GM19023 (cell line): Measurements from ENCODE around the gene CA10.

Source experiments
- ATAC-seq: cut with Tn5 transposase; IDR thresholded peaks from one replicate; pipeline ENCODE4 v1.9.1; 2021; ENCODE audit warnings: mild to moderate bottlenecking, moderate library complexity; ENCODE audit not compliant: unreplicated experiment

CA10 gene

DNA sequence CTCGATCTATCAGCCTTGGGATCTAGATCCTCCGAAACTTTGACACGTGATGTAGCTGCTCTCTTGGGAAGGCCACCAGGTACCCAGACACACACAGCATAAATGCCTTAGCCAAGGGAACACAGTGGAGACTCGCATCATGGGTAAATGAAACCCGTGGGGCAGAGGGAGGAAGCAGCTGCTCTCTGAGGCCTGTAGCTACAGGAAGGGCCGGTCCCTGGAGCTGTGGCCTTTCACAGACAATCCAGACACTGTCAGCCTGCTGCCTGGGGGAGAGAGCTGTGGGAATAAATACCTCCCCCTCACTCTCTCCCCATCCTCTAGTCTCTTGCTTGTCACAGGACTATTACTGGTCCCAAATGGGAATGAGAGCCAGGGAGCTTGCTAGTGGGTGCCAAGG is 546.9 kb downstream of the CA10 start:
- no peak for ATAC-seq

DNA sequence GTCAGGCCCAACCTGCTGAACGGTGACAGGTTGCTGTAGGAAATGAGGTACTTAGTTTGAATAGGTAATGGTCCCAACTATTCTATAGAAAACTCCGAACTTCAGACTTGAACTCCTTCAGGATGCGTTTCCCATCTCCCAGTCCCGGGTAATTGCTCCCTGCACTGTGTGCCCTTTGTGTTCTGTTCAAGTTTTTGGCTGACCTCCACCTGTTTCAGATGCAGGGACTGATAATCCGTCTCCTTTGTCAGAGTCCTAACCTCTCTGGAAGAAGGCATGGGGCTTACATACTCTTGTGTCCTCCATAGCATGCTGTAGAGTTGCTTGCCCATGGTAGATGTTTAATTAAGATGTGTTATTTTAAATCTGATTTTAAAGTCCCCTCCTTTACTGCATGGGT is 547.7 kb downstream of the CA10 start:
- ATAC-seq: no peak

DNA sequence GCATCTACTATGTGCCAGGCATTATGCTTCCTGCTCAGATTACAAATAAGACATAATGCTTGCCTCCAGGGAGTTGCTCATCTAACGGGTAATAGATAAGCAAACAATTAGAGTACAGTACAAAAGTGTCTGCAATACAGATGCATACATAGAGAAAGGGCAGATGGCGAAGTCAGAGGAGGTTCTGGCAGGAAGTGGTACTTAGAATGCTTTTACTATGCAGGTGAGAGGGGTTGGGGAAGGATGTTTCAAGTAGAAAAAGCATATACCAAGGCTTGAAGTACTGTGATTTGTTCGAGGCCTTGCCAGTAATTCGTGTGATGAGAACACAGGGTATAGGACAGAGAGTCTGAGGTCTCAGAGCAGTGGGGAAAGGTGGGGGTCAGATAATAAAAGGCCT is 548.4 kb downstream of the CA10 start:
- no peak for ATAC-seq

DNA sequence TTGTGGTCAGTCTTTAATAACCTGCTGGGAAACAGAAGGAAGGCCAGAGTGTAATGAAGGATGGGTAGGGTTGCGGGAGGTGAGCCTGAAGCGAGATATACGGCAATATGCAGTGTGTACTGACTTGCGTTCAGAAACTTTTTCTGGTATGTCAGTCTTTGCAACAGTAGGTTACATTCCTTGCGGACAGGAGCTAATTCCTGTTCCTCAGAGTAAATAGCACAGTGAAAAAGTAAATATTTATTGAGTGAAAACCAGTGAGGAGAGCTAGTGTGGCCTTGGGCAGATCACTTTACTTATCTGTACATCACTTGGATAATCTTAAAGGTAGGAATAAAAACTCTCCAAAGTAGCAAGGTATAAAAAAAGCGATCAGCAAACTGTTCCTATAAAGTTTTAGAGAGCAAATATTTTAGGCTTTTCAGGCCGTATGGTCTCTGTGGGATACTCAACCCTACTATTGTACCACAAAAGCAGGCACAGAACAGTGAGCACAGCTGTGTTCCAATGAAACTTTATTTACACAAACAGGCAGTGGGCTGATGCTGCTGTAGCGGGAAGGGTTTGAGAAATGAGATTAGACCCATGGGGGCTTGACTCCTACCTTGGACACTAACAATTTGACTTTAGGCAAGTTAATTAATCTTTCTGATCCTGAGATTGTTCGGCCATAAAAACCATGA is 550.1 kb downstream of the CA10 start:
- ATAC-seq: no peak

DNA sequence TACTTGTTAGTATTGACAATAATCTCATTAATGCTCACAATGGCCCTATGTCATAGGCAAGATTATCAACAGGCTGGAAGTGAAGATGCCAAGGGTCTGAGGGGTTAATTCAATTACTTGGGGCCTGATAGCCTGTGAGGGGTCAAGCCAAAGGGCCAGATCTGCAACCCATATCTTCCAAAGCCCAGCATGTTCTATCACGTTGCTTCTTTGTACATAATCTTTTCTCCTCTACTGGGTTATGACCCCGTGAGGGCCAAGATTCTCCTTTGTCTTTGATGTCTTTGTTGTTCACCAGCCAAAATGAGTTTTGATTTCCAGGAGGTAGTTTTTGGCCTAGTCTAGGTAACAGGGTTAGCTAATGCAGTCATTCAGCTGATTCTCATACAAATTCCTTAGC is 551.0 kb downstream of the CA10 start:
- no peak for ATAC-seq

DNA sequence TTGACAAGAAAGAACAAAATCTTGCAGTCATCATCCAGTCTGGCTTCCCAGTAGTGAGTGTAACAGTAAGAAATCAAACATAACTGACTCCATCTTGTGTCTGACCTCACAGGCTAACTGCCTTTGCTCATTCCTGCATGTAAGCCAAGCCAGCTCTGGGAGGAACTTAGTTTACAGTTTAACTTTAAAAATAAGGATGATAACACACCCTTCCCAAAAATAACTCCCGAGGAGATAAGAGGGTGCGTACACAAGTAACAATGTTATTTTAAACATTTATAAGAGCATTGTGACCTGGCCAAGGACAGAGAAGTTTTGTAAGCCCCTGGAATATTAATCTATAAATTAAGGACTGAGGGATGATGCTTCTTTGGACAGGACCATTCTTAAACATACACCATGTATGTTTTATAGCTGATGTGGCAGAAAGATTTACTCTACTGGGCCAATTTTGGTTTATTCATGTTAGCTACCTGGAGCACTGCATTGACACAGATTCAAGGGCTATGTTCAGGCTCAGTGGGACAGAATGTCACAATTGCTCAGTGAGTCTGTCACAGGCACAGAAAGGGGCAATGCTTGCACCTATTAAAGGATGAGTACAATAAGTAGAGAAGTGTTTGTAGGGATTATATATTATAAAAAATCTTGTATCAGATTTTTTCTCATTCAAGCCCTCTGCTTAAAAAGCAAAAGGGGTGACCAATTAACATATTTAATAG is 554.1 kb downstream of the CA10 start:
- no peak for ATAC-seq

DNA sequence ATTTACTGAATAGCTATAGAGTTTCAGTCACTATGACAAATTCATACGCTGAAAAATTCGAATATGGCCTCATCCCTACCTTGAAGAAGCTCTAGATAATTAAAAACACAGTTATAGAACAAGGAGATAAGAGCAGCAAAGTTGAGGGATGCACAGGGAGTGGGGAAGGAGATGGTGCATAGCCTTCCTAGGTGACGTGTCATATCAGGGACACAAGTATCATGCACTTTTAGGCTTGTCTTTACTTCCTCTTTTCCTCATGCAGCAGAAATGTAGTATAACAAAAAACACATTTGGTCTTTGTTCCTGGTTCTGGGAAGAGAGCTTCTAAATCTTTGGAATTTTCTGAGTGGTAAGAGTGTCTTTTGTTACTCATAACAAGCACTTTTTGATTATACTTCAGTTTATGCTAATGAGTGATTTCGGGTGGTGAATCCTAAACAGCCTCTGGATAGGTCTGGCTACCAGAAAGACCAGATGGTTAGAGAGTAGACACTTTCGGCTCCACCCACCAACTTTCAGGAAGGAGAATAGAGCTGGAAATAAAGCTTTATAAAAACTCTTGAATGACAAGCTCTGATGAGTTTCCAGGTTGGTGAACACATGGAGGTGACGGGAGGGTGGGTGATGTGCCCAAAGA is 556.8 kb downstream of the CA10 start:
- no peak for ATAC-seq

DNA sequence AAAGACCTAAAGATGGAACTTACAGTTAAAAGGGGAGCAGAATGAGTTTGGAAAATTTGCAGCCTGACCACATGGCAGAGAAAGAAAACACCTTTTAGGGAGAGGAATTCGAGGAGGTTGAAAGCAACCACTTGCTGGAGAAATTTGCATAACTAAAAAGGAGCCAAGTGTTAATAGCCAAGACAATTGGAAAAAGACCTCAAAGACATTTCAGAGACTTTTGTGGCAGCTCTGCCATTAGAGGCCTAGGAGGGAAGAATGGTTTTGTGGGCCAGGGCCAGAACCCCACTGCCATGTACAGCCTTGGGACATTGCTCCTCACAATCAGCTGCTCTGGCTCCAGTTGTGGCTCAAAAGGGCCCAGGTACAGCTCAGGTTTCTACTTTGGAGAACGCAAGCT is 559.7 kb downstream of the CA10 start:
- ATAC-seq: no peak

DNA sequence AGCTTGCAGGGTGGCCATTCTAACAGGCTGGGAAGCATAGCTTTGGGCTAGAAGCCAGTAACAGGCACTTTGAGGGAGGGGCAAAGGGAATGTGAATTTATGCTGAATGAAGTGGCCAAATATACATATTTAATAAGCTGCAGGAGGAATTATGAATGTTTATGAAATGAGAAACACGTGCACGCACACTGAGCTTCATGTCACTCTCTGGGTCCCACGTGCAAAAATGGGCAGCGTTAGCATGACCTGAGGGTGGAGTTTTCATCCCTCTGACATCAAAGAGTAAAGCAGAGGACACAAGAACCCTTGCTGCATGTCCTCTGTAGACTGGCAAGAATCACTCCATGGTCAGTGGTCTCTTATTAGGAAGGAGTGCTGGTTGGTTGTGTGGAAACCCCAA is 561.2 kb downstream of the CA10 start:
- no peak for ATAC-seq

DNA sequence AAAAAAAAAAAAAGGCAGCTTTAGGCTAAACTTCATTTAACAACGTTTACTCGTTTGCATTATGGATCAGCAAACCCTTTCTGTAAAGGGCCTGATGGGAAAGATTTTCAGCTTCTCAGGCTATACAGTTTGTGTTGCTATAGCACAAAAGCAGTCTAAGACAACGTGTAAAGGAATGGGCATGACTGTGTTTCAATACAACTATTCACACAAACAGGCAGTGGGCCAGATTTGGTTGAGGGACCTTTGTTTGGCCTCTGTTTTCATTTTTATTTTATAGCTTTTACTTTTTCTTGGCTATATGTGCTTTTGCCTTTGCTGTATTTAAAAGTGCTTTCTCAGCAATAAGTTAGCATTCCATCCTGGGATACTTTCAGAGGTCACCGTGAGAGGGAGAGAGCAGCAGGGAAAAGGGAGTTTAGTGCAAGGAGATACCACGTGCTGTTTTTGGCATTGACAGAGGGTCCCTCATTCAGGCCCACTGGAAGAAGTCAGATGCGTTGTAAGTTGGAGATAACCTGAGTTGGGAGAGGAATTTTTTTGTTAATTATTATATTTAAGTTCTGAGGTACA is 562.6 kb downstream of the CA10 start:
- ATAC-seq: no peak

DNA sequence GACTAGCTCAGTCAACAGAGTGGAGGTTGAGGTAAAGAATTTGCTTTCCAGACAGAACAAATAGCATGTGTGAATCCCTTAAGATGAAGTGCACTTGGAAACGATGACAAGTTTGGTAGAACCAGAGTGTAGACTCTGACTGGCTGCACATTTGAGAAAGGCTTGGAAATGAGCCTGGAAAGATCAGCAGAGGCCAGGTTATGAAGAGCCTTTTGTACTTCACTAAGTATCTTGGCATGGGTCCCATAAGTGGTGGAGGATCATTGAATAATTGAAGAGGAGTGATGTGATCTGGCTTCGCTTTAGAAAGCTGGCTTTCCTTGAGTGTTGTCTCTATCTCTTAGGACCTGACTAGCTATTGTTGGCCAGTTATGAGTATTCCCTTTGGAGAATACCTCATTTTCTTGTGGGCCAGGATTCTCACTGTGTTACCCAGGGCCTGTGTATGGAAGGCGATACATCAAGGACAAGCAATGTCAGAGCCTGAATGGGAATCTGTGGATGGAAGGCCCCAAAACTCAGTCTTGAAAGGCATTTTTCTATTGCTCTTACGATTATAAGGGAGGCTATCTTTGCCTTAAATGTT is 568.4 kb downstream of the CA10 start:
- ATAC-seq: no peak

DNA sequence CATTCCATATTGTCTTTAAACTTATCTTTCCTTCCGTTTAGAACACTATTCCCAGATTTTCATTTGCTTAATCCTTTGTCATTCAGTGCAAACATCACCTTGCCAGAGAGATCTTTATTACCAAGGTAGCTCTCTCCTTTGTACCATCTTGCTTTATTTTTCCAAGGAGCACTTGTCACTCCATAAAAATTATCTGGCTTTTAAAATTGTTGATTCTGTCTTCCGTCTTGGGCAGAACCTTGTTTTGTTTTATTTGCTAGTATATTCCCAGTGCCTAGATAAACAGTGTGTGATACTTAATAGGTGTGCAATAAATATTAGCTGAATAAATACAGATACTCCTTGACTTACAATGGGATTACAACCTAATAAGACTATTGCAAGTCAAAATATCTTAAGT is 570.5 kb downstream of the CA10 start:
- no peak for ATAC-seq

DNA sequence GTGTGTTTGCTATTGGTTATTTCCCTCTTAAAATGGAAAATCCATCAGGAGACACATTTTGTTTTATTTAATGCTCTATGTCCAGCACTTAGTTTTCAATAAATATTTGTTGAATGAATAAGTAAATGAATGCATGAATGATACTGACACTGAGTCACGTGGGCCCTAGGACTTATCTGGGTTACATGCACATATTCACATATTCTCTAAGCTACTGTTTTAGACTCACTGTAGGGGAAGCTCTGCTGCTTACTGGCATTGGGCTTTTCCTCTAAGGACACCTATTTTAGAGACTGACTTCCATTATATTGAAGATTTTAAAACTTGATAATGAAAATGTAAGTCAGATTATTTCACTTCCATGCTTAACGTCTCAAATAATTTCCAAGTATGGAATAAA is 571.0 kb downstream of the CA10 start:
- ATAC-seq: no peak

DNA sequence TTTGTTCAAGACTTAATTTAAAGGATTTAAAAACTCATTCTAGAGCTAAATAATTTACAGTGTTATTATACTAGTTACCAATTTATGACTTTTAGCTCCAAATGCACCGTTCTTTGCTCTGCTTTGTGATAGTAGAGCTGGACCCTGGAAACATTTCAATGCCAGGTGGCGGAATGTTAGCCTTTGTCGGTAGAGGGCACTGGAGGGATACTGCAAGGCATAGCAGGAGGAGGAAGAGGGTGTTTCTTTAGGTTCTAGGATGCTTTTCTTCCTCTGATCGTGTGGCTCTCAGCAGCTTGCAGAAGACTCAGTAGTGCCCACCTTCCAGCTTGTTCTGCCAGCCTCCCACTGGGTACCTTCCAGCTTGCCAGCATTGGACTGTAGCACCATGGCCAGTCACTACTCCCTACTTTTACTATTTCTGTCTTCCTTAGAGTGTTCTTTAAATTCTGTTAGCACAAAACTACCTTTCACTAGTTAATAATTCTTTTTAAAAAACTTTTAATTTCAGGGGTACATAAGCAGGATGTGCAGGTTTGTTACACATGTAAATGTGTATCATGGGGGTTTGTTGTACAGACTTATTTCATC is 572.9 kb downstream of the CA10 start:
- ATAC-seq: no peak

DNA sequence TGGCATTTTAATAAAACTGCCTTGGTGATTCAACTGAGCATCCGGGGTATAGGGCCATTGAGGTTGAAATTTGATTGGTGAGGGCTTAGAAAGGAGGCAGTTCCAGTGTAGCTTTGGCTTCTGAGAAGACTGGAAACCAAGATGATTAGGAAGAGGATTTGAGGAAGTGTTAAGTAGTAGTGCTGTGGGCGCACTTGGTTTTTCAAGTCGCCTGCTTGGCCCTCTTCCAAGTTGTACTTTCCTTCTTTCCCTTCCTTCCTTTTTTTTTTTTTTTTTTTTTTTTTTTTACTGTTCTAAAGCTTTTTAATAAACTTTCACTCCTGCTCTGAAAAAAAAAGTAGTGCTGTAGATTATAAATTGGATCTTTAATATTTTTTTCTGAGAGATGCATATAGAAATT is 577.6 kb downstream of the CA10 start:
- ATAC-seq: no peak
